HG02938 (cell line): ENCODE data around the gene NBEAL2.
A peak's percentile ranks its signal among the peaks of the same experiment; 100 is the strongest.
"Not testable (repeated sequence)": the region's sequence is repeated elsewhere in the genome, so short reads cannot be mapped to it uniquely, and the experiment has no call there.

Source experiments
- ATAC-seq: cut with Tn5 transposase; IDR thresholded peaks from one replicate; pipeline ENCODE4 v1.9.1; 2021; ENCODE audit warnings: mild to moderate bottlenecking, moderate library complexity; ENCODE audit not compliant: unreplicated experiment

NBEAL2 gene

DNA sequence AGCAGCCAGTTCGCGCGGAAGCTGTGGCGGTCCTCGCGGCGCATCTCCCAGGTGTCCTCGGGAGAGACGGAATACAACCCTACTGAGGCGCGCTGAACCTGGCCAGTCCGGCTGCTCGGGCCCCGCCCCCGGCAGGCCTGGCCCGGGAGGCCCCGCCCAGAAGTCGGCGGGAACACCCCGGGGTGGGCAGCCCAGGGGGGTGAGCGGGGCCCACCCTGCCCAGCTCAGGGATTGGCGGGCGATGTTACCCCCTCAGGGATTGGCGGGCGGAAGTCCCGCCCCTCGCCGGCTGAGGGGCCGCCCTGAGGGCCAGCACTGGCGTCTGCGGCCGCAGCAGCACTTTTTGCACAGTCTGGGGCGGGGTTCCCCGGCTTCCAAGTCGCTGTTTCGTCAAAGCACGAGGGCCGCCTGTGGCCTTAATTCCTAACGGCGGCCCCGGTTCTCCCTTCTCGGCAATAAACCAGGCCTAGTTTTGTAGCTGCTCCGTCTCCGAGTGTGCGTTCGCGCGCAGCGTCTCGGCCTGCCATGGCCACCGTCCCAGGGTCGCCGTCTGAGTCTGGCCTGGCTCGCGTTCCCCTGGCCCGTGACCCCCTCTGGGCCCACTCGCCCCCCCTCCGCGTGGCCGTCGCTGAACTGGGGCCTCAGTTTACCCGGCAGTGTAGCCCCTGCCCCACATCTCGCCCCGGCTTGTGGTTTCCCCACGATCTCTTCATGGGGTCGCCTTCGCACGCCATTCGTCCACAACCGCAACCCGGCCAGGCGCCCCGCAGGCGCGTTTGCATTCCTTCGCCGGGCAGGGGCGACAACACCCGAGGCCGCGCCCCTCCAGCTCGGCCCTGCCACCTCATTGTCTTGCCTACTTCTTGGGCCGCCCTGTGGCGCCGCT lies 30.0 kb downstream of the NBEAL2 start:
- peak; percentile 74 for ATAC-seq

- no peak for ATAC-seq
Observed at GRCh38 chr3:47010111-47010712, 30.7 kb downstream of the NBEAL2 start.

DNA sequence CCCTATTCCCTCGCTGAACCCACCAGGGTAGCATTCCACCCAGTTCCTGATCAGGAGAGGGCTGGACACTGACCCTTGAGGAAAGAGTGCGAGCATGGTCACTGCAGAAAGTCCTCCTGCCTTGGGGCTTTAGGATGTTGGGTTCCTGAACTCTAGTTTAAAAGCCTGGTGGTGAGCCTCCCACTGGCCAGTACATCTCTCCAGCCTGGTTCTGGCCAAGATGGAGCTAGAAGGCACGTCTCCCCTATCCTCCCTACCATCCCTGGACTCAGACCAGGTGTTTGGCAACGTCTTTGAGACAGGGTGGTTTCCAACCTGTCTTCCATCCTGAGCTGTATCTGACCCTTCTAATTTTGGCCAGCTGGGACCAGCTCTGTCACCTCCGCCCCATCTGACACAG lies 31.4 kb downstream of the NBEAL2 start:
- no peak for ATAC-seq

DNA sequence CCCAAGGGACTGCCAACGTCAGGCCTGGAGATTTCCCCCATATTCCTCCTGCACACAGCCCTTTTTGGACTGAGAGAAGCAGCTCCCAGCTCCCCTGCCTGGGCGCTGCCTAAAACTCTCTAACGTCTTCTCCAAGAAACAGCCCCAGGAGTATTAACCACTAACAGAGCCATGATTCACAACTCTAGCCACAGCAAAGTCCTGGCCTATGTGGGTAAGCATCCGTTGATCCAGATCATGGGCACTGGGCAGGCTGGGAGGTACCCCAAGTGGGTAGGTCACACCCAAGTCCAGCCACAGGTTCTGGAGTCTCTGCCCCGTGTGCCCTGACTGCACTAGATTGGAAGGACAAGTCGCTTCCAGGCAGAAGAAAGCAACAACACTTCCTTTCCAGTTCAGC lies 31.9 kb downstream of the NBEAL2 start:
- ATAC-seq = no peak

DNA sequence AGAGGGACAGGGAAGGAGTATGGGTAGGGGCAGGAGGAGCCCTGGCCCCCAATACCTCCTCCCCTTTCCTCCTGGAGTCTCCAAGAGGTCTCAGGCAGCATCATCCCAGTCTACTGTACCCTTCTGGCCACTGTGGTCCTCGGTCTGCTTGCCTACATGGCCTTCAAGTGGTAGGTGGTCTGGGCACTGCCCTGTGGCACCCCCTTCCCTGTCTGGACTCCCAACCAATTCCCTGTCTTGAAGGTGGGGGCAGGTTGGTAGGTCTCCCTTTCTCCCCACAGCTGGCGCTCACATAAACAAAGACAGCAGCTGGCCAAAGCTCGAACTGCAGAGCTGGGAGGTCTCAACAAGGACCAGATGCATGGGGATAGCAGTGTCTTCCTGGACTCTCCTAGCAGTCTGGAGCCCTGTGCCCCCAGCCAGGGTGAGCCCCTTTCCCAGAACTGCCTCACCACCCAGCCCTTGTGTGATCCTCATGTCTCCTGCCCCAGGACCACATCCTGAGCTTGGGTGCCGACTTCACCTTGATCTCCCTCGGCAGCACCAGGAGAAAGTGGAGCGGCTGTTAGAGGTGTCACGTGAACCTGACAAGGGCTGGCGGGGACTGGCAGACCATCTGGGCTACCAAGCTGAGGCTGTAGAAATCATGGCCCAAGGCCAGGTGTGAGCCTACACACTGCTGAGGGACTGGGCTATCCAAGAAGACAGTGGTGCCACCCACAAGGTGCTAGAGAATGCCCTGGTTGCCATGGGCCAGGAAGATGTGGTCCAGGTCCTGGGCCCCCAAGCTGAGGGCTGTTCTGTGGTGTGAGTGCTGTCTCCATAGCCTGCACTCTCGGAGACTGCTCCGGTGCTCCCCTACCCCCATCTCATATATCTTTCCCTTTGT lies 33.1 kb downstream of the NBEAL2 start:
- no peak for ATAC-seq

GRCh38 chr3:47013231-47013630 lies 33.8 kb downstream of the NBEAL2 start:
- no peak for ATAC-seq

GRCh38 chr3:47014036-47014435 lies 34.6 kb downstream of the NBEAL2 start:
- no peak for ATAC-seq

DNA sequence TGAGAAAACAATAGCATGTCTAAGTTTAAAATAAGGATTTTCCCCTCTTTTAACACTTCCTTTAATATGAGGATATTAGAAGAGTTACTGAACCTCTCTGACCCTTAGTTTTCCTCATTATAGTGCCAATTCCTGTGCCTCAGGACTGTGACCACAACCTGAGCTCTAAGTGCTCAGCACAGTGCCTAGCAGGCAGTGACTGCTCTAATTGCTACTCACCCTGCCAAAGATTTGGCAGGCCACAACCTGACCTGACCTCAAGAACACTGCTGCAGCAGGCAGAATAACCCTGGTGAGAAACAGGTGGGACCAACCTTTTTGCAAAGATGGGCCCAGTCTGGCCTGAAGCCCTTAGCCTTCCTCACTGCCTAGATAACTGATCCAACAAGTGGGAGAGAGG lies 35.7 kb downstream of the NBEAL2 start:
- ATAC-seq = no peak

- no peak for ATAC-seq
Observed at GRCh38 chr3:47016086-47016933, 36.8 kb downstream of the NBEAL2 start.

GRCh38 chr3:47016934-47017435 lies 37.5 kb downstream of the NBEAL2 start:
- ATAC-seq = no peak

GRCh38 chr3:47017504-47018268 lies 38.2 kb downstream of the NBEAL2 start:
- no peak for ATAC-seq

GRCh38 chr3:47018269-47018611 lies 38.8 kb downstream of the NBEAL2 start:
- no peak for ATAC-seq

- peak; percentile 58 for ATAC-seq
Observed at GRCh38 chr3:47019201-47019600, 39.7 kb downstream of the NBEAL2 start.

GRCh38 chr3:47020311-47020710 lies 40.8 kb downstream of the NBEAL2 start:
- no peak for ATAC-seq

DNA sequence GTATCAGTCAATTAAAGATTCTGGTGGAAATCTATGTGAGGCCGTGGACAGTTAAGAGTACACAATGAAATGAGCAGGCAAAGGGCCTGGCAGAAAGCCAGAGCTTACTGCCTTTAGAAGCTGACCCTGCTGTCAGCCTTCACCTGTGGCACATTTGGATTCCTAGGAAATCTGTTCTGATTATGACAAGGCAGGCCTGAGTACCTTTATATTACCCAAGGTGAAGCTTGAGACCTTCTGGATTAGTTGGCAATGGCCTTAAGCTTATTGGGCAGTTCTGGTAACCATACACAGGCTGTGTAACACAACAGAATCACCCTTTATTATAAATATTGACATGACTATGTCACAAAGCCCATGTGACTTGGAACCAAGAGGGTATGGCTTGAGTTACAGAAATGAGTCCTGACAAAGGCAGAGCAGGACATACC lies 43.2 kb downstream of the NBEAL2 start:
- ATAC-seq = no peak

DNA sequence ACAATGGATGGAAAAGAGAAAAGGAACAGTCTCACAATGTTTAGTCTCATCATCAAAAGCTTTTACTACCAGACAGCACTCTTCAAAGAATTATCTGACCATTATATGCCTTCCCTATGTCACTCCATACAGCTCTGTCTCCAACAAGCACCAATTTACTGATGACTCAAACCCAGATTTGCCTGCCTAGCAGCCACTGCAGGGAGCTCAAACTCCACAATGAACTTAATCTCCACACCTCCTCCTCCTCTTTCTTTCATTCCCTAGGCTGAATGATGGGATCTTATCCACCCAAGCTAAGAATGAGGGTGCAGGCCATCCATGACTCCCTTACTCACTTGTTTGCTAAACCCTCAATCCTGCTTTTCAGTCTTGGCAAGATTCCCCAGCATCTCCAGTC lies 45.5 kb downstream of the NBEAL2 start:
- ATAC-seq = no peak

- not testable (repeated sequence) for ATAC-seq
Observed at GRCh38 chr3:47026432-47026831, 47.0 kb downstream of the NBEAL2 start.

GRCh38 chr3:47028146-47028545 lies 48.7 kb downstream of the NBEAL2 start:
- no peak for ATAC-seq

GRCh38 chr3:47028667-47029066 lies 49.2 kb downstream of the NBEAL2 start:
- no peak for ATAC-seq

- ATAC-seq = not testable (repeated sequence)
Observed at GRCh38 chr3:47031041-47031440, 51.6 kb downstream of the NBEAL2 start.
